Neural crest cell (in vitro differentiated cells): ENCODE data around the gene ZWINT. TPM values are rescaled to one million over a fixed set of nuclear protein-coding genes. Genes with fewer than 3 reads are reported as not detected.

Source experiments
- DNase-seq: peaks from one replicate; pipeline ENCODE4 v3.0.0; 2021; ENCODE audit warnings: low read depth, mixed read lengths, low spot score
- H3K27ac Mint-ChIP-seq: one replicate; pipeline ENCODE4 v1.8.0; 2021; ENCODE audit warnings: mild to moderate bottlenecking, mixed read lengths; ENCODE audit not compliant: unreplicated experiment
- H3K27me3 Mint-ChIP-seq: 2 replicates; pipeline ENCODE4 v1.8.0; 2021; ENCODE audit warnings: low read depth, mild to moderate bottlenecking, mixed read lengths
- H3K36me3 Mint-ChIP-seq: 2 replicates; pipeline ENCODE4 v1.8.0; 2021; ENCODE audit warnings: low read depth, mild to moderate bottlenecking, mixed read lengths
- H3K4me1 Mint-ChIP-seq: 2 replicates; pipeline ENCODE4 v1.8.0; 2021; ENCODE audit warnings: mixed read lengths
- H3K4me3 Mint-ChIP-seq: one replicate; pipeline ENCODE4 v1.8.0; 2021; ENCODE audit warnings: mild to moderate bottlenecking, mixed read lengths
- H3K9me3 Mint-ChIP-seq: 2 replicates; pipeline ENCODE4 v1.8.0; 2021; ENCODE audit warnings: mixed read lengths
- total RNA-seq: library from RNA; stranded (reverse); gene quantifications from 2 replicates; pipeline ENCODE4 v1.2.1, GENCODE V29; 2021
- TF ChIP-seq, protein P1 (sequence below): fragments of 200-600 bp; sonication (generic); conservative IDR thresholded peaks from 2 replicates; pipeline ENCODE4 v1.5.0; 2021; ENCODE audit warnings: antibody characterized with exemption, mild to moderate bottlenecking

ZWINT gene
- total RNA-seq, 1 donor from 2014 or later: 117 TPM

DNA sequence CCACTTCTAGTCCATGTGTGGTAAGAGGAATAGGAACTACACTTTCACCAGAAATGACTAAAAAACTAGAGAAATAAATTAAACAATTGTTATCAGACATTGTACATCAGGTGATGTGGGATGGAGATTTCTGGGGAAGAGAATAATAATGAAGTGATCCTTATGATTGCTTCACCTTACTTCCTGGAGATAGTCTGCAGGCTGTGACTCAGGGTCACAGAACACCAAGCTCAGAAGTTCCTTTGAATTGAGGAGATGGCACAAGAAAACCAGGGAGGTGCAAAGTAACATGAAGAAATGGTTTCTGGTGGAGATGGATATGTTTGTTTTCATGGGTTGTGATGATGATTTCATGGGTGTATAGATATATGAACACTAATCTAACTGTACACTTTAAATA lies 44.5 kb downstream of the ZWINT start:
- DNase-seq: no peak
- Mint-ChIP-seq H3K27me3 (no peaks in the 10 kb centered on the region), H3K36me3 (no peaks in the 10 kb centered on the region), H3K9me3 (peaks cover 9% of the 10 kb centered on the region), H3K4me1 (no peaks in the 10 kb centered on the region), H3K27ac (no peak overlapping the region), H3K4me3 (no peak overlapping the region)
- TF ChIP-seq, protein P1, sequence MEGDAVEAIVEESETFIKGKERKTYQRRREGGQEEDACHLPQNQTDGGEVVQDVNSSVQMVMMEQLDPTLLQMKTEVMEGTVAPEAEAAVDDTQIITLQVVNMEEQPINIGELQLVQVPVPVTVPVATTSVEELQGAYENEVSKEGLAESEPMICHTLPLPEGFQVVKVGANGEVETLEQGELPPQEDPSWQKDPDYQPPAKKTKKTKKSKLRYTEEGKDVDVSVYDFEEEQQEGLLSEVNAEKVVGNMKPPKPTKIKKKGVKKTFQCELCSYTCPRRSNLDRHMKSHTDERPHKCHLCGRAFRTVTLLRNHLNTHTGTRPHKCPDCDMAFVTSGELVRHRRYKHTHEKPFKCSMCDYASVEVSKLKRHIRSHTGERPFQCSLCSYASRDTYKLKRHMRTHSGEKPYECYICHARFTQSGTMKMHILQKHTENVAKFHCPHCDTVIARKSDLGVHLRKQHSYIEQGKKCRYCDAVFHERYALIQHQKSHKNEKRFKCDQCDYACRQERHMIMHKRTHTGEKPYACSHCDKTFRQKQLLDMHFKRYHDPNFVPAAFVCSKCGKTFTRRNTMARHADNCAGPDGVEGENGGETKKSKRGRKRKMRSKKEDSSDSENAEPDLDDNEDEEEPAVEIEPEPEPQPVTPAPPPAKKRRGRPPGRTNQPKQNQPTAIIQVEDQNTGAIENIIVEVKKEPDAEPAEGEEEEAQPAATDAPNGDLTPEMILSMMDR: no peak
